ENCODE measurements around the gene NMNAT3.

The NMNAT3 gene

DNA sequence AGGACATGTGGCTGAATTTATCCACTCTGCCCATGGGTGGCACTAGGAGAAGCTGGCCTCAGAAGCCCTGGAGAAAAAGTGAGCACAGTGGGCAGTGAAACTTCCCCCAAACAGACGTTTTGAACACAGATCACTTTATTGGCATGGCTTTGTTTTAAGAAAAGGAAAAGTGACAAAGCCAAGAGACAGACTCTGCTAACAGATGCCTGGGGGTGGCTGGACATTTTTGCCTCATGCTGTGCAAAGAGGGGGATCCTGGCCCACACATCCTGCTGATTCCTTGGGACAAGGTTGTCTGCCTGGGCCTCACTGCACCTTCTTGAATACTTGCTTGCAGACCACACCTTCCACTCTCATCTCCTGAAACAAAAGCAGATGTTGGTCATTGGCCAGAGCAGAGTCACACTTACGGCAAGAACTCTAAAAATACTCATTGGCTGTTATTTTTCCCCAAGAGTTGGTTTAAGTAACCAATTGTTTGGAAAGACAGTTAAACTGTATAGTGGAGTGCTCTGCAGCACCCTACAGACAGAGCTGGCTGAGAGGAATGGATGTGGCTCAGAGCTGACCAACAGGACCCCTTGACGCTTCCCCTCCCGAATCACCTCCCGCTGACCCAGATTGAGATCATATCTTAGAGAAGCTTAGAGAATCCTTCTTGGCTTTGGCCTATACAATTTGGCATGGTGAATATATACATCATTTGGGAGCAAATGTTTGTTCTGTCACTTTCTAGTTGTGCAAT is 160.3 kb downstream of the NMNAT3 start:
- no peak for DNase-seq

DNA sequence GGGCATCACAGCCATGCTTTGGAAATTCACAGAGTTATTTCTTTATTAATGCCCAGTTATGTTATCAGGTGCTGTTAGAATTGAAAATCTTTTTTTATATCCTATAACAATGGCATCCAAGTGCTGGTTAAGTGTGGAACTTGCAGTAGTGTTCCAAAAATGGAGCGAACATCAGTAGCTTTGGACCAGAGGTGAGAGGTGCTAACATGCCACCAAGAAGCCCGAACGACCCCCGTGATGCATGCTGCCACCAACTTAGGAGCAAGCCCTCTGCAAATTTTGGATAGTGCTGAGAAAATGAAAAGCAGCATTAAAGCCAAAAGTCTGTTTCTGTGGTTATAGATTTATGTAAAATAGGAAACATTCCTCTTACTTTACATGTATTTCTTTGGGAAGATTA is 163.0 kb downstream of the NMNAT3 start:
- no peak for DNase-seq

Measured in NCI-H2029 (cell line).